ENCODE data around the gene DRAP1. TPM values are rescaled to one million over a fixed set of nuclear protein-coding genes. Genes with fewer than 3 reads are reported as not detected.

Gene DRAP1
- total RNA-seq, 1 experiment from 2014 or later, result 581 TPM

DNA sequence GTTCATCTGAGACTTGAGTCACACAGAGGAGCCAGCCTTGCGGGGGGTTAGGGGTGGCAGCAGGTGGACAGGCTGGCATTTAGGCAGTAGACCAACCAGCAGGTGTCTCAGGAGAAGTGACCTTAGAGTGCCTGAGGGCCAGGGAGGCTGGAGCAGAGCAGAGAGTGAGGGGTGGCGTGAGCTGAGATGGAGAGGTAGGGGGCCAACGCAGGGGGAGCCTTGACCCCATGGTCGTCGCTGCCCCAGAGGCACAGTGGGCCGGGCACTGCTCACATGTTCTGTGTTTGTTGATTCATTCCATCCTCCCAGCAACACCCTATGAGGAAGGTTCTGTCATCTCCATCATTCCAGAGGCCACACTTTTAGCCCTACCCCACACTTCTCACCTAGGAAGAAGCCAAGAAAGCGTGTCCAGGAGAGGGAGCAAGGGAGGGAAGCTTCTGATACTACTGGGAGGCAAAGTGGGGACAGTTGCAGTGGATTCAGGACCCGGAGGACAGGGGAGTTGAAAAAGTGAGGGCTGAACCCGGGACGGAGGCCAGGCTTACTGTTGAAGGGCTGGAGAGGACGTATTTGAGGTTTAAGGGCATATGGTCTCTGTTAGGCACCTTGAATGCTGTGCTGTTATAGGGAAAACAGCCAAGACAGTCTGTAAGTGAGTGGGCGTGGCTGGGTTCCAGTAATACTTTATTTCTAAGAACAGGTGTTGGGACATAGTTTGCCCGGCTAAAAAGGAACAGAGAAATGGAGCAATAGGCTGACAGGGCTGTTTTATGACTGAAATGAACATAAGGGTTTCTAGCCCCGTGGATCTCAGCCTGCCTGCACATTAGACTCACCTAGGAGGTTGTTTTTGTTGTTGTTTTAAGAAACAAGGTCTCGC lies 49.6 kb downstream of the DRAP1 start:
- no peak for TF ChIP-seq SIN3A (IDR thresholded peaks at IDR 0.05; ENCODE audit: borderline replicate concordance, insufficient read depth, low read depth, low read length)
- TF ChIP-seq TCF7L2 (IDR thresholded peaks at IDR 0.05; ENCODE audit: low read depth, low read length), result no peak
- TF ChIP-seq, protein P1, sequence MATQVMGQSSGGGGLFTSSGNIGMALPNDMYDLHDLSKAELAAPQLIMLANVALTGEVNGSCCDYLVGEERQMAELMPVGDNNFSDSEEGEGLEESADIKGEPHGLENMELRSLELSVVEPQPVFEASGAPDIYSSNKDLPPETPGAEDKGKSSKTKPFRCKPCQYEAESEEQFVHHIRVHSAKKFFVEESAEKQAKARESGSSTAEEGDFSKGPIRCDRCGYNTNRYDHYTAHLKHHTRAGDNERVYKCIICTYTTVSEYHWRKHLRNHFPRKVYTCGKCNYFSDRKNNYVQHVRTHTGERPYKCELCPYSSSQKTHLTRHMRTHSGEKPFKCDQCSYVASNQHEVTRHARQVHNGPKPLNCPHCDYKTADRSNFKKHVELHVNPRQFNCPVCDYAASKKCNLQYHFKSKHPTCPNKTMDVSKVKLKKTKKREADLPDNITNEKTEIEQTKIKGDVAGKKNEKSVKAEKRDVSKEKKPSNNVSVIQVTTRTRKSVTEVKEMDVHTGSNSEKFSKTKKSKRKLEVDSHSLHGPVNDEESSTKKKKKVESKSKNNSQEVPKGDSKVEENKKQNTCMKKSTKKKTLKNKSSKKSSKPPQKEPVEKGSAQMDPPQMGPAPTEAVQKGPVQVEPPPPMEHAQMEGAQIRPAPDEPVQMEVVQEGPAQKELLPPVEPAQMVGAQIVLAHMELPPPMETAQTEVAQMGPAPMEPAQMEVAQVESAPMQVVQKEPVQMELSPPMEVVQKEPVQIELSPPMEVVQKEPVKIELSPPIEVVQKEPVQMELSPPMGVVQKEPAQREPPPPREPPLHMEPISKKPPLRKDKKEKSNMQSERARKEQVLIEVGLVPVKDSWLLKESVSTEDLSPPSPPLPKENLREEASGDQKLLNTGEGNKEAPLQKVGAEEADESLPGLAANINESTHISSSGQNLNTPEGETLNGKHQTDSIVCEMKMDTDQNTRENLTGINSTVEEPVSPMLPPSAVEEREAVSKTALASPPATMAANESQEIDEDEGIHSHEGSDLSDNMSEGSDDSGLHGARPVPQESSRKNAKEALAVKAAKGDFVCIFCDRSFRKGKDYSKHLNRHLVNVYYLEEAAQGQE (IDR thresholded peaks at IDR 0.05; ENCODE audit: insufficient read depth in 1 of 2, low read depth in 2 of 2, low read length in 1 of 2), result no peak
- no peak for TF ChIP-seq CTCF (IDR thresholded peaks at IDR 0.05)
- no peak for TF ChIP-seq POLR2AphosphoS5 (IDR thresholded peaks at IDR 0.05; ENCODE audit: low read depth, low read length)
- H3K27ac ChIP-seq (ENCODE audit: low read length), result no peak overlapping the region
- DNase-seq (ENCODE audit: low read depth, low spot score), result no peak
- in situ Hi-C loops (cut with HindIII; ENCODE audit: low pct_unique_long_range_greater_than_20kb, low sequenced_read_pairs), result no loop called here
- peaks cover 11% of the 10 kb centered on the region for H3K36me3 ChIP-seq (ENCODE audit: control insufficient read depth, insufficient read depth, low read length)
- CTCF ChIA-PET, result no interaction called here
- intact Hi-C loops (cut with micrococcal nuclease; ENCODE audit: unreplicated experiment), result no loop called here
- BruUV-seq (replicated peaks), result no TSS peak
- POLR2A ChIA-PET, result interaction anchor here (0.6 kb wide), 1 partner anchor 79 kb away, joined by 3 read pairs; the partner anchor contains the start of gene CCDC85B
- ATAC-seq, result no peak
- H3K9me3 ChIP-seq (ENCODE audit: control insufficient read depth, insufficient read depth, low read depth, low read length), result no peaks in the 10 kb centered on the region
- no peak overlapping the region for H3K4me3 ChIP-seq (ENCODE audit: low read depth in 2 of 2, low read length in 2 of 2)
- H3K4me1 ChIP-seq (ENCODE audit: control insufficient read depth, insufficient read depth, low read length), result peaks cover 5% of the 10 kb centered on the region; the same call in 1 of the 2 replicates
- no peaks in the 10 kb centered on the region for H3K27me3 ChIP-seq (ENCODE audit: control insufficient read depth, insufficient read depth, low read length)

Other genes with a start within 250 kb of the DRAP1 start
- gene KAT5, start 207.2 kb upstream of the DRAP1 start, total RNA-seq (2021; ENCODE audit: unreplicated experiment), result 84.2 TPM
- 107 TPM for gene RNASEH2C, start 198.6 kb upstream of the DRAP1 start, total RNA-seq (2021; ENCODE audit: unreplicated experiment)
- gene AP5B1, start 138.4 kb upstream of the DRAP1 start, total RNA-seq (2021; ENCODE audit: unreplicated experiment), result 35.0 TPM
- gene OVOL1, start 132.4 kb upstream of the DRAP1 start, total RNA-seq (2021; ENCODE audit: unreplicated experiment), result 0.23 TPM
- gene SNX32, start 85.5 kb upstream of the DRAP1 start, total RNA-seq (2021; ENCODE audit: unreplicated experiment), result not detected
- gene CFL1, start 61.2 kb upstream of the DRAP1 start, total RNA-seq (2021; ENCODE audit: unreplicated experiment), result 1,911 TPM
- 140 TPM for gene MUS81, start 59.0 kb upstream of the DRAP1 start, total RNA-seq (2021; ENCODE audit: unreplicated experiment)
- 23.7 TPM for gene EFEMP2, start 46.6 kb upstream of the DRAP1 start, total RNA-seq (2021; ENCODE audit: unreplicated experiment)
- not detected for gene CTSW, start 39.6 kb upstream of the DRAP1 start, total RNA-seq (2021; ENCODE audit: unreplicated experiment)
- 105 TPM for gene FIBP, start 31.0 kb upstream of the DRAP1 start, total RNA-seq (2021; ENCODE audit: unreplicated experiment)
- gene CCDC85B, start 28.8 kb upstream of the DRAP1 start, total RNA-seq (2021; ENCODE audit: unreplicated experiment), result 85.4 TPM
- gene FOSL1, start 19.0 kb upstream of the DRAP1 start, total RNA-seq (2021; ENCODE audit: unreplicated experiment), result 186 TPM
- 84.7 TPM for gene C11orf68, start 364 bp upstream of the DRAP1 start, total RNA-seq (2021; ENCODE audit: unreplicated experiment)
- not detected for gene TSGA10IP, start 26.1 kb downstream of the DRAP1 start, total RNA-seq (2021; ENCODE audit: unreplicated experiment)
- 76.4 TPM for gene SART1, start 42.3 kb downstream of the DRAP1 start, total RNA-seq (2021; ENCODE audit: unreplicated experiment)
- gene EIF1AD, start 82.7 kb downstream of the DRAP1 start, total RNA-seq (2021; ENCODE audit: unreplicated experiment), result 64.6 TPM
- gene BANF1, start 83.1 kb downstream of the DRAP1 start, total RNA-seq (2021; ENCODE audit: unreplicated experiment), result 494 TPM
- 0.23 TPM for gene CST6, start 92.6 kb downstream of the DRAP1 start, total RNA-seq (2021; ENCODE audit: unreplicated experiment)
- gene CATSPER1, start 107.1 kb downstream of the DRAP1 start, total RNA-seq (2021; ENCODE audit: unreplicated experiment), result 0.15 TPM
- gene GAL3ST3, start 129.7 kb downstream of the DRAP1 start, total RNA-seq (2021; ENCODE audit: unreplicated experiment), result not detected
- gene SF3B2, start 132.9 kb downstream of the DRAP1 start, total RNA-seq (2021; ENCODE audit: unreplicated experiment), result 271 TPM
- gene PACS1, start 150.8 kb downstream of the DRAP1 start, total RNA-seq (2021; ENCODE audit: unreplicated experiment), result 91.8 TPM

All from Panc1 (cell line).